ENCODE data around the gene XYLT1. TPM values are rescaled to one million over a fixed set of nuclear protein-coding genes. Genes with fewer than 3 reads are reported as not detected.

XYLT1 gene
- total RNA-seq, 2 donors from 2014 or later = 21.4 to 22.6 TPM

- ATAC-seq (replicated peaks) = no peak
- Mint-ChIP-seq H3K27ac (no peak overlapping the region), H3K4me3 (peak overlapping the region; percentile 78), H3K36me3 (ENCODE audit: low read depth) (peaks cover 24% of the 10 kb centered on the region), H3K27me3 (no peaks in the 10 kb centered on the region), H3K9me3 (no peaks in the 10 kb centered on the region), H3K4me1 (peaks cover 39% of the 10 kb centered on the region)
Observed at GRCh38 chr16:17471719-17472461, 1.1 kb upstream of the XYLT1 start.

GRCh38 chr16:17470182-17470907, 415 bp downstream of the XYLT1 start:
- H3K27ac Mint-ChIP-seq = peak overlapping the region; percentile 94
- no peaks in the 10 kb centered on the region for H3K9me3 Mint-ChIP-seq
- peaks cover 40% of the 10 kb centered on the region for H3K4me1 Mint-ChIP-seq
- peak; percentile 0 for ATAC-seq (replicated peaks)
- H3K4me3 Mint-ChIP-seq = peak overlapping the region; percentile 90
- H3K36me3 Mint-ChIP-seq (ENCODE audit: low read depth) = peaks cover 40% of the 10 kb centered on the region
- H3K27me3 Mint-ChIP-seq = no peaks in the 10 kb centered on the region

- Mint-ChIP-seq H3K9me3 (no peaks in the 10 kb centered on the region), H3K36me3 (ENCODE audit: low read depth) (peaks cover 42% of the 10 kb centered on the region), H3K27me3 (no peaks in the 10 kb centered on the region), H3K4me3 (peak overlapping the region; percentile 90), H3K27ac (peak overlapping the region; percentile 94), H3K4me1 (peaks cover 35% of the 10 kb centered on the region)
- ATAC-seq (replicated peaks) = peak; percentile 55
Observed at GRCh38 chr16:17469741-17470181, 999 bp downstream of the XYLT1 start.

GRCh38 chr16:17469011-17469740, 1.6 kb downstream of the XYLT1 start:
- peak overlapping the region; percentile 94 for H3K27ac Mint-ChIP-seq
- no peaks in the 10 kb centered on the region for H3K27me3 Mint-ChIP-seq
- peaks cover 42% of the 10 kb centered on the region for H3K36me3 Mint-ChIP-seq (ENCODE audit: low read depth)
- ATAC-seq (replicated peaks) = peak; percentile 6
- H3K4me1 Mint-ChIP-seq = peaks cover 31% of the 10 kb centered on the region
- no peaks in the 10 kb centered on the region for H3K9me3 Mint-ChIP-seq
- H3K4me3 Mint-ChIP-seq = peak overlapping the region; percentile 90

GRCh38 chr16:17468611-17469010, 2.1 kb downstream of the XYLT1 start:
- Mint-ChIP-seq H3K4me1 (peaks cover 33% of the 10 kb centered on the region), H3K27me3 (no peaks in the 10 kb centered on the region), H3K27ac (peak overlapping the region; percentile 94)

GRCh38 chr16:17467923-17468540, 2.7 kb downstream of the XYLT1 start:
- Mint-ChIP-seq H3K27ac (no peak overlapping the region), H3K36me3 (ENCODE audit: low read depth) (peaks cover 45% of the 10 kb centered on the region)
- ATAC-seq (replicated peaks) = no peak

More at GRCh38 chr16:17468611-17469010, 2.1 kb downstream of the XYLT1 start:
- H3K4me3 Mint-ChIP-seq = peak overlapping the region; percentile 90
- no peak for ATAC-seq (replicated peaks)
- peaks cover 42% of the 10 kb centered on the region for H3K36me3 Mint-ChIP-seq (ENCODE audit: low read depth)
- H3K9me3 Mint-ChIP-seq = no peaks in the 10 kb centered on the region

GRCh38 chr16:17466876-17467275, 3.9 kb downstream of the XYLT1 start:
- no peaks in the 10 kb centered on the region for H3K27me3 Mint-ChIP-seq
- peaks cover 50% of the 10 kb centered on the region for H3K36me3 Mint-ChIP-seq (ENCODE audit: low read depth)
- peaks cover 48% of the 10 kb centered on the region for H3K4me1 Mint-ChIP-seq
- no peak overlapping the region for H3K27ac Mint-ChIP-seq
- ATAC-seq (replicated peaks) = no peak
- no peaks in the 10 kb centered on the region for H3K9me3 Mint-ChIP-seq
- H3K4me3 Mint-ChIP-seq = peak overlapping the region; percentile 90

More at GRCh38 chr16:17467923-17468540, 2.7 kb downstream of the XYLT1 start:
- Mint-ChIP-seq H3K27me3 (no peaks in the 10 kb centered on the region), H3K4me3 (peak overlapping the region; percentile 90), H3K9me3 (no peaks in the 10 kb centered on the region), H3K4me1 (peaks cover 39% of the 10 kb centered on the region)

- Mint-ChIP-seq H3K27me3 (no peaks in the 10 kb centered on the region), H3K4me1 (peaks cover 56% of the 10 kb centered on the region), H3K27ac (no peak overlapping the region), H3K9me3 (no peaks in the 10 kb centered on the region), H3K36me3 (ENCODE audit: low read depth) (peaks cover 55% of the 10 kb centered on the region), H3K4me3 (no peak overlapping the region)
- no peak for ATAC-seq (replicated peaks)
Observed at GRCh38 chr16:17465460-17465859, 5.3 kb downstream of the XYLT1 start.

GRCh38 chr16:17463335-17463734, 7.4 kb downstream of the XYLT1 start:
- ATAC-seq (replicated peaks) = peak; percentile 76

GRCh38 chr16:17461951-17462729, 8.6 kb downstream of the XYLT1 start:
- Mint-ChIP-seq H3K27ac (peak overlapping the region; percentile 7), H3K9me3 (no peaks in the 10 kb centered on the region), H3K36me3 (ENCODE audit: low read depth) (peaks cover 33% of the 10 kb centered on the region), H3K4me1 (peaks cover 32% of the 10 kb centered on the region), H3K4me3 (peak overlapping the region; percentile 25), H3K27me3 (no peaks in the 10 kb centered on the region)
- ATAC-seq (replicated peaks) = peak; percentile 64

More at GRCh38 chr16:17463335-17463734, 7.4 kb downstream of the XYLT1 start:
- Mint-ChIP-seq H3K36me3 (ENCODE audit: low read depth) (peaks cover 40% of the 10 kb centered on the region), H3K9me3 (no peaks in the 10 kb centered on the region), H3K27me3 (no peaks in the 10 kb centered on the region), H3K27ac (no peak overlapping the region), H3K4me3 (peak overlapping the region; percentile 25), H3K4me1 (peaks cover 44% of the 10 kb centered on the region)

GRCh38 chr16:17460890-17461289, 9.9 kb downstream of the XYLT1 start:
- Mint-ChIP-seq H3K27me3 (no peaks in the 10 kb centered on the region), H3K4me1 (peaks cover 31% of the 10 kb centered on the region), H3K4me3 (no peak overlapping the region), H3K36me3 (ENCODE audit: low read depth) (peaks cover 21% of the 10 kb centered on the region), H3K27ac (peak overlapping the region; percentile 7), H3K9me3 (no peaks in the 10 kb centered on the region)
- no peak for ATAC-seq (replicated peaks)

GRCh38 chr16:17459903-17460521, 10.7 kb downstream of the XYLT1 start:
- Mint-ChIP-seq H3K27ac (peak overlapping the region; percentile 7), H3K4me3 (no peak overlapping the region), H3K9me3 (no peaks in the 10 kb centered on the region), H3K4me1 (peaks cover 26% of the 10 kb centered on the region), H3K36me3 (ENCODE audit: low read depth) (peaks cover 13% of the 10 kb centered on the region), H3K27me3 (no peaks in the 10 kb centered on the region)
- no peak for ATAC-seq (replicated peaks)

GRCh38 chr16:17457997-17458396, 12.8 kb downstream of the XYLT1 start:
- no peak for ATAC-seq (replicated peaks)
- Mint-ChIP-seq H3K27ac (no peak overlapping the region), H3K4me3 (no peak overlapping the region), H3K4me1 (peaks cover 17% of the 10 kb centered on the region), H3K9me3 (no peaks in the 10 kb centered on the region), H3K27me3 (no peaks in the 10 kb centered on the region), H3K36me3 (ENCODE audit: low read depth) (peaks cover 10% of the 10 kb centered on the region)
